Measurements from ENCODE around the gene PJVK. TPM values are rescaled to one million over a fixed set of nuclear protein-coding genes. Genes with fewer than 3 reads are reported as not detected.

PJVK gene
- polyA plus RNA-seq, 3 donors, result 9.1 to 19.3 (median 17.4) TPM

- no peak for DNase-seq
Measured at GRCh38 chr2:178479758-178480226, 28.6 kb downstream of the PJVK start.

- DNase-seq, result peak; percentile 91
Measured at GRCh38 chr2:178480227-178481181, 29.3 kb downstream of the PJVK start, which contains the start of gene PLEKHA3. PLEKHA3 (plus strand) TSS chr2:178480457; CDS start chr2:178480870, 413 bp downstream.

GRCh38 chr2:178482437-178482836, 31.3 kb downstream of the PJVK start:
- no peak for DNase-seq

- no peak for DNase-seq
Measured at GRCh38 chr2:178484245-178485041, 33.3 kb downstream of the PJVK start.

GRCh38 chr2:178485356-178485755, 34.2 kb downstream of the PJVK start:
- DNase-seq, result no peak

GRCh38 chr2:178491612-178492011, 40.4 kb downstream of the PJVK start:
- DNase-seq, result no peak

GRCh38 chr2:178496049-178496448, 44.9 kb downstream of the PJVK start:
- DNase-seq, result no peak

- no peak for DNase-seq
Measured at GRCh38 chr2:178498137-178498536, 47.0 kb downstream of the PJVK start.

GRCh38 chr2:178499640-178500039, 48.5 kb downstream of the PJVK start:
- DNase-seq, result no peak

GRCh38 chr2:178502751-178503150, 51.6 kb downstream of the PJVK start:
- DNase-seq, result no peak

GRCh38 chr2:178506101-178506500, 54.9 kb downstream of the PJVK start:
- no peak for DNase-seq

GRCh38 chr2:178506524-178506923, 55.3 kb downstream of the PJVK start:
- no peak for DNase-seq

GRCh38 chr2:178506949-178507348, 55.8 kb downstream of the PJVK start:
- no peak for DNase-seq

- DNase-seq, result no peak
Measured at GRCh38 chr2:178508646-178509045, 57.5 kb downstream of the PJVK start.

- DNase-seq, result no peak
Measured at GRCh38 chr2:178510384-178510783, 59.2 kb downstream of the PJVK start.

Other genes with a start within 250 kb of the PJVK start
- 10 to 100 TPM; 69.7 to 83.7 (median 79.1) TPM for gene PRKRA, start 203 bp upstream of the PJVK start, polyA plus RNA-seq (ENCODE audit: insufficient read length in 3 of 3)
- 10 to 100 TPM; 47.8 to 50.7 (median 49.6) TPM for gene FKBP7, start 27.2 kb downstream of the PJVK start, polyA plus RNA-seq (ENCODE audit: insufficient read length in 3 of 3)
- 10 to 100 TPM; 27.5 to 30.4 (median 28.9) TPM for gene PLEKHA3, start 29.1 kb downstream of the PJVK start, polyA plus RNA-seq (ENCODE audit: insufficient read length in 3 of 3)

Measured in renal pelvis (tissue), 4 donors.